H1 (cell line): ENCODE results near the gene SCNN1A. TPM values are rescaled to one million over a fixed set of nuclear protein-coding genes. Genes with fewer than 3 reads are reported as not detected.

Source experiments
- BACH1 ChIP-seq: IDR thresholded peaks from 2 replicates; pipeline ENCODE4 v1.6.1; 2012; ENCODE audit warnings: low read length, improper control_type of control experiment
- CHD7 ChIP-seq: fragments of 300-600 bp; sonication (generic); IDR thresholded peaks from 2 replicates; pipeline ENCODE4 v1.7.1; 2012; ENCODE audit warnings: low read length, moderate library complexity, mild to moderate bottlenecking, inconsistent platforms; ENCODE audit not compliant: insufficient replicate concordance
- EGR1 ChIP-seq: IDR thresholded peaks from 2 replicates; pipeline ENCODE4 v1.6.1; 2011; ENCODE audit warnings: low read depth, low read length, borderline replicate concordance
- GABPA ChIP-seq: IDR thresholded peaks from 2 replicates; pipeline ENCODE4 v1.6.1; 2011; ENCODE audit warnings: mild to moderate bottlenecking, low read length, moderate library complexity, borderline replicate concordance; ENCODE audit not compliant: insufficient read depth
- JUND ChIP-seq: IDR thresholded peaks from 2 replicates; pipeline ENCODE4 v1.6.1; 2011; ENCODE audit warnings: mild to moderate bottlenecking, improper control_type of control experiment, low read length
- NANOG ChIP-seq: IDR thresholded peaks from 2 replicates; pipeline ENCODE4 v1.6.1; 2011; ENCODE audit warnings: low read length, low read depth, mild to moderate bottlenecking, inconsistent platforms; ENCODE audit not compliant: insufficient read depth, poor library complexity, severe bottlenecking
- POLR2AphosphoS5 ChIP-seq: IDR thresholded peaks from 2 replicates; pipeline ENCODE4 v1.6.1; 2011; ENCODE audit warnings: low read depth, low read length
- RXRA ChIP-seq: IDR thresholded peaks from 2 replicates; pipeline ENCODE4 v1.6.1; 2011; ENCODE audit warnings: low read depth, mild to moderate bottlenecking, low read length, moderate library complexity; ENCODE audit not compliant: insufficient read depth
- SIRT6 ChIP-seq: IDR thresholded peaks from one replicate; pipeline ENCODE4 v1.7.1; 2012; ENCODE audit warnings: low read length, inconsistent platforms
- SP1 ChIP-seq: IDR thresholded peaks from 2 replicates; pipeline ENCODE4 v1.6.1; 2011; ENCODE audit warnings: low read depth, low read length
- TAF7 ChIP-seq: optimal IDR thresholded peaks from 2 replicates; pipeline ENCODE3; 2011; ENCODE audit warnings: low read depth, mild to moderate bottlenecking, inconsistent platforms, low read length, moderate library complexity, borderline replicate concordance
- polyA plus RNA-seq, 7 experiments: library from polyadenylated mRNA; depleted of rRNA in 3 of 7; stranded (reverse) in 5 of 7; unstranded in 2 of 7; fragments of >200 nt in 5 of 7; fragments of 200-250 nt in 2 of 7; gene quantifications; 1 replicate in 5 of 7; 2 replicates in 1 of 7; 4 replicates in 1 of 7; pipeline versions ENCODE4 v1.2.1 to v1.2.3, GENCODE V29; 2011 to 2013; ENCODE audit warnings: missing spikeins in 2 of 7, mixed read lengths in 2 of 7
- total RNA-seq: library from RNA; stranded (reverse); fragmentation: NEBNext Ultra II Directional; extraction: Animal tissue kit (Norgen Biotek cat#: 25700); gene quantifications from 2 replicates; pipeline ENCODE4 v1.2.1, GENCODE V29; 2021

Gene SCNN1A
- total and polyA plus RNA-seq, 2 of the 8 experiments (the other 6 are each of a cell fraction or from before 2014, with no cell fraction given), result 85.5 to 156 TPM

- TF ChIP-seq CHD7 (no peak), EGR1 (no peak), NANOG (peak; percentile 7), RXRA (no peak), TAF7 (no peak), BACH1 (no peak), GABPA (no peak), JUND (no peak), SIRT6 (no peak), SP1 (no peak), POLR2AphosphoS5 (no peak)
Measured at GRCh38 chr12:6423267-6424007, 48.1 kb upstream of the SCNN1A start (continued).
